ENCODE data around the gene ZIK1.

ZIK1 gene

GRCh38 chr19:57570707-57571106, 13.2 kb upstream of the ZIK1 start:
- no peak overlapping the region for H3K4me3 ChIP-seq (ENCODE audit: low read length)
- no peaks in the 10 kb centered on the region for H3K4me1 ChIP-seq (ENCODE audit: control insufficient read depth, insufficient read depth, low read length)
- H3K27me3 ChIP-seq (ENCODE audit: control insufficient read depth, insufficient read depth, low read length) = no peaks in the 10 kb centered on the region
- no peak overlapping the region for H3K9ac ChIP-seq (ENCODE audit: low read length)
- H3K36me3 ChIP-seq (ENCODE audit: control insufficient read depth, insufficient read depth, low read length) = peaks cover 44% of the 10 kb centered on the region
- H3K27ac ChIP-seq (ENCODE audit: low read depth, low read length) = no peak overlapping the region

- Histone ChIP-seq H3K9ac (ENCODE audit: low read length) (no peak overlapping the region), H3K4me1 (ENCODE audit: control insufficient read depth, insufficient read depth, low read length) (no peaks in the 10 kb centered on the region), H3K4me3 (ENCODE audit: low read length) (no peak overlapping the region), H3K27me3 (ENCODE audit: control insufficient read depth, insufficient read depth, low read length) (no peaks in the 10 kb centered on the region), H3K36me3 (ENCODE audit: control insufficient read depth, insufficient read depth, low read length) (peaks cover 49% of the 10 kb centered on the region), H3K27ac (ENCODE audit: low read depth, low read length) (no peak overlapping the region)
Observed at GRCh38 chr19:57572415-57572947, 11.5 kb upstream of the ZIK1 start.

- peaks cover 5% of the 10 kb centered on the region for H3K4me1 ChIP-seq (ENCODE audit: control insufficient read depth, insufficient read depth, low read length)
- peak overlapping the region; percentile 17 for H3K4me3 ChIP-seq (ENCODE audit: low read length)
- no peak overlapping the region for H3K27ac ChIP-seq (ENCODE audit: low read depth, low read length)
- H3K9ac ChIP-seq (ENCODE audit: low read length) = no peak overlapping the region
- H3K36me3 ChIP-seq (ENCODE audit: control insufficient read depth, insufficient read depth, low read length) = peaks cover 45% of the 10 kb centered on the region
- no peaks in the 10 kb centered on the region for H3K27me3 ChIP-seq (ENCODE audit: control insufficient read depth, insufficient read depth, low read length)
Observed at GRCh38 chr19:57576661-57577060, 7.3 kb upstream of the ZIK1 start.

GRCh38 chr19:57578487-57579205, 5.3 kb upstream of the ZIK1 start, which contains the start of gene ZNF416:
TSS of gene ZNF416 (minus strand) at chr19:57578911. CDS start at chr19:57578704, 207 bp downstream.
- H3K36me3 ChIP-seq (ENCODE audit: control insufficient read depth, insufficient read depth, low read length) = peaks cover 27% of the 10 kb centered on the region
- peak within 1 kb of the TSS; percentile 86 for H3K4me3 ChIP-seq (ENCODE audit: low read length)
- H3K4me1 ChIP-seq (ENCODE audit: control insufficient read depth, insufficient read depth, low read length) = peaks cover 5% of the 10 kb centered on the region
- H3K27me3 ChIP-seq (ENCODE audit: control insufficient read depth, insufficient read depth, low read length) = no peaks in the 10 kb centered on the region
- peak within 1 kb of the TSS; percentile 38 for H3K27ac ChIP-seq (ENCODE audit: low read depth, low read length)
- H3K9ac ChIP-seq (ENCODE audit: low read length) = peak within 1 kb of the TSS; percentile 74

GRCh38 chr19:57583104-57583520, 833 bp upstream of the ZIK1 start:
- Histone ChIP-seq H3K27ac (ENCODE audit: low read depth, low read length) (no peak overlapping the region), H3K27me3 (ENCODE audit: control insufficient read depth, insufficient read depth, low read length) (no peaks in the 10 kb centered on the region), H3K36me3 (ENCODE audit: control insufficient read depth, insufficient read depth, low read length) (peaks cover 5% of the 10 kb centered on the region), H3K4me3 (ENCODE audit: low read length) (peak overlapping the region; percentile 63), H3K4me1 (ENCODE audit: control insufficient read depth, insufficient read depth, low read length) (peaks cover 7% of the 10 kb centered on the region), H3K9ac (ENCODE audit: low read length) (no peak overlapping the region)

- H3K4me1 ChIP-seq (ENCODE audit: control insufficient read depth, insufficient read depth, low read length) = peaks cover 6% of the 10 kb centered on the region
- no peak overlapping the region for H3K4me3 ChIP-seq (ENCODE audit: low read length)
- no peak overlapping the region for H3K27ac ChIP-seq (ENCODE audit: low read depth, low read length)
- H3K27me3 ChIP-seq (ENCODE audit: control insufficient read depth, insufficient read depth, low read length) = no peaks in the 10 kb centered on the region
- H3K9ac ChIP-seq (ENCODE audit: low read length) = no peak overlapping the region
- H3K36me3 ChIP-seq (ENCODE audit: control insufficient read depth, insufficient read depth, low read length) = peaks cover 31% of the 10 kb centered on the region
Observed at GRCh38 chr19:57587529-57587928, 3.6 kb downstream of the ZIK1 start.

- Histone ChIP-seq H3K4me3 (ENCODE audit: low read length) (peak overlapping the region; percentile 86), H3K27me3 (ENCODE audit: control insufficient read depth, insufficient read depth, low read length) (no peaks in the 10 kb centered on the region), H3K4me1 (ENCODE audit: control insufficient read depth, insufficient read depth, low read length) (peaks cover 7% of the 10 kb centered on the region), H3K9ac (ENCODE audit: low read length) (no peak overlapping the region), H3K36me3 (ENCODE audit: control insufficient read depth, insufficient read depth, low read length) (peaks cover 7% of the 10 kb centered on the region), H3K27ac (ENCODE audit: low read depth, low read length) (no peak overlapping the region)
Observed at GRCh38 chr19:57599377-57599760, 15.4 kb downstream of the ZIK1 start.

- peaks cover 7% of the 10 kb centered on the region for H3K4me1 ChIP-seq (ENCODE audit: control insufficient read depth, insufficient read depth, low read length)
- no peak within 1 kb of the TSS for H3K9ac ChIP-seq (ENCODE audit: low read length)
- no peak within 1 kb of the TSS for H3K27ac ChIP-seq (ENCODE audit: low read depth, low read length)
- H3K27me3 ChIP-seq (ENCODE audit: control insufficient read depth, insufficient read depth, low read length) = no peaks in the 10 kb centered on the region
- H3K36me3 ChIP-seq (ENCODE audit: control insufficient read depth, insufficient read depth, low read length) = peaks cover 12% of the 10 kb centered on the region
- H3K4me3 ChIP-seq (ENCODE audit: low read length) = peak within 1 kb of the TSS; percentile 86
Observed at GRCh38 chr19:57599761-57600383, 15.9 kb downstream of the ZIK1 start, which contains the start of gene ZNF530. TSS of gene ZNF530 (plus strand) at chr19:57599885. CDS start at chr19:57604346, 4,461 bp downstream.

- Histone ChIP-seq H3K9ac (ENCODE audit: low read length) (no peak overlapping the region), H3K36me3 (ENCODE audit: control insufficient read depth, insufficient read depth, low read length) (peaks cover 22% of the 10 kb centered on the region), H3K27ac (ENCODE audit: low read depth, low read length) (no peak overlapping the region), H3K4me3 (ENCODE audit: low read length) (no peak overlapping the region), H3K27me3 (ENCODE audit: control insufficient read depth, insufficient read depth, low read length) (no peaks in the 10 kb centered on the region), H3K4me1 (ENCODE audit: control insufficient read depth, insufficient read depth, low read length) (no peaks in the 10 kb centered on the region)
Observed at GRCh38 chr19:57606931-57607330, 23.0 kb downstream of the ZIK1 start.

GRCh38 chr19:57611113-57611512, 27.2 kb downstream of the ZIK1 start:
- Histone ChIP-seq H3K36me3 (ENCODE audit: control insufficient read depth, insufficient read depth, low read length) (peaks cover 8% of the 10 kb centered on the region), H3K4me1 (ENCODE audit: control insufficient read depth, insufficient read depth, low read length) (peaks cover 3% of the 10 kb centered on the region), H3K4me3 (ENCODE audit: low read length) (no peak overlapping the region), H3K27me3 (ENCODE audit: control insufficient read depth, insufficient read depth, low read length) (no peaks in the 10 kb centered on the region), H3K9ac (ENCODE audit: low read length) (no peak overlapping the region), H3K27ac (ENCODE audit: low read depth, low read length) (no peak overlapping the region)

- H3K27ac ChIP-seq (ENCODE audit: low read depth, low read length) = peak within 1 kb of the TSS; percentile 33
- peaks cover 32% of the 10 kb centered on the region for H3K36me3 ChIP-seq (ENCODE audit: control insufficient read depth, insufficient read depth, low read length)
- no peaks in the 10 kb centered on the region for H3K27me3 ChIP-seq (ENCODE audit: control insufficient read depth, insufficient read depth, low read length)
- H3K4me1 ChIP-seq (ENCODE audit: control insufficient read depth, insufficient read depth, low read length) = peaks cover 3% of the 10 kb centered on the region
- peak within 1 kb of the TSS; percentile 47 for H3K9ac ChIP-seq (ENCODE audit: low read length)
- H3K4me3 ChIP-seq (ENCODE audit: low read length) = peak within 1 kb of the TSS; percentile 89
Observed at GRCh38 chr19:57613941-57614743, 30.2 kb downstream of the ZIK1 start, which contains the start of gene ZNF134. TSS of gene ZNF134 (plus strand) at chr19:57614242. CDS start at chr19:57619469, 5,227 bp downstream.

- Histone ChIP-seq H3K27me3 (ENCODE audit: control insufficient read depth, insufficient read depth, low read length) (no peaks in the 10 kb centered on the region), H3K36me3 (ENCODE audit: control insufficient read depth, insufficient read depth, low read length) (peaks cover 44% of the 10 kb centered on the region), H3K9ac (ENCODE audit: low read length) (no peak overlapping the region), H3K4me1 (ENCODE audit: control insufficient read depth, insufficient read depth, low read length) (peaks cover 3% of the 10 kb centered on the region), H3K4me3 (ENCODE audit: low read length) (peak overlapping the region; percentile 89), H3K27ac (ENCODE audit: low read depth, low read length) (no peak overlapping the region)
Observed at GRCh38 chr19:57615346-57615745, 31.4 kb downstream of the ZIK1 start.

Data from rectal smooth muscle tissue (tissue), 1 donor.